ENCODE results near the gene IDI2. TPM values are rescaled to one million over a fixed set of nuclear protein-coding genes. Genes with fewer than 3 reads are reported as not detected.

The IDI2 gene
- total RNA-seq, 1 donor from 2014 or later: 0.13 TPM

- Histone ChIP-seq H3K27me3 (ENCODE audit: control insufficient read depth, insufficient read depth, low read length) (no peaks in the 10 kb centered on the region), H3K4me3 (ENCODE audit: low read depth, low read length) (no peak overlapping the region), H3K36me3 (ENCODE audit: control insufficient read depth, insufficient read depth, low read length) (no peaks in the 10 kb centered on the region)
- no peak for TF ChIP-seq CTCF (IDR thresholded peaks at IDR 0.05; ENCODE audit: insufficient read depth, low read length, poor library complexity, severe bottlenecking)
- no peak for DNase-seq (ENCODE audit: low read depth)
Observed at GRCh38 chr10:1037098-1037497, 11.4 kb upstream of the IDI2 start.

- no peak for TF ChIP-seq CTCF (IDR thresholded peaks at IDR 0.05; ENCODE audit: insufficient read depth, low read length, poor library complexity, severe bottlenecking)
- H3K27me3 ChIP-seq (ENCODE audit: control insufficient read depth, insufficient read depth, low read length): no peaks in the 10 kb centered on the region
- DNase-seq (ENCODE audit: low read depth): peak; percentile 96
Observed at GRCh38 chr10:1036341-1036791, 10.7 kb upstream of the IDI2 start.

GRCh38 chr10:1035201-1035600 is 9.5 kb upstream of the IDI2 start:
- no peaks in the 10 kb centered on the region for H3K27me3 ChIP-seq (ENCODE audit: control insufficient read depth, insufficient read depth, low read length)
- H3K36me3 ChIP-seq (ENCODE audit: control insufficient read depth, insufficient read depth, low read length): no peaks in the 10 kb centered on the region
- TF ChIP-seq CTCF (IDR thresholded peaks at IDR 0.05; ENCODE audit: insufficient read depth, low read length, poor library complexity, severe bottlenecking): no peak
- DNase-seq (ENCODE audit: low read depth): no peak
- H3K4me3 ChIP-seq (ENCODE audit: low read depth, low read length): no peak overlapping the region

More at GRCh38 chr10:1036341-1036791, 10.7 kb upstream of the IDI2 start:
- Histone ChIP-seq H3K4me3 (ENCODE audit: low read depth, low read length) (no peak overlapping the region), H3K36me3 (ENCODE audit: control insufficient read depth, insufficient read depth, low read length) (no peaks in the 10 kb centered on the region)

GRCh38 chr10:1034758-1035157 is 9.1 kb upstream of the IDI2 start:
- no peak for DNase-seq (ENCODE audit: low read depth)
- Histone ChIP-seq H3K4me3 (ENCODE audit: low read depth, low read length) (no peak overlapping the region), H3K36me3 (ENCODE audit: control insufficient read depth, insufficient read depth, low read length) (no peaks in the 10 kb centered on the region), H3K27me3 (ENCODE audit: control insufficient read depth, insufficient read depth, low read length) (no peaks in the 10 kb centered on the region)
- no peak for TF ChIP-seq CTCF (IDR thresholded peaks at IDR 0.05; ENCODE audit: insufficient read depth, low read length, poor library complexity, severe bottlenecking)

GRCh38 chr10:1033601-1034000 is 7.9 kb upstream of the IDI2 start:
- H3K27me3 ChIP-seq (ENCODE audit: control insufficient read depth, insufficient read depth, low read length): no peaks in the 10 kb centered on the region
- H3K36me3 ChIP-seq (ENCODE audit: control insufficient read depth, insufficient read depth, low read length): no peaks in the 10 kb centered on the region
- no peak for TF ChIP-seq CTCF (IDR thresholded peaks at IDR 0.05; ENCODE audit: insufficient read depth, low read length, poor library complexity, severe bottlenecking)
- no peak overlapping the region for H3K4me3 ChIP-seq (ENCODE audit: low read depth, low read length)
- DNase-seq (ENCODE audit: low read depth): no peak

- no peak overlapping the region for H3K4me3 ChIP-seq (ENCODE audit: low read depth, low read length)
- no peaks in the 10 kb centered on the region for H3K27me3 ChIP-seq (ENCODE audit: control insufficient read depth, insufficient read depth, low read length)
- no peaks in the 10 kb centered on the region for H3K36me3 ChIP-seq (ENCODE audit: control insufficient read depth, insufficient read depth, low read length)
- DNase-seq (ENCODE audit: low read depth): no peak
- no peak for TF ChIP-seq CTCF (IDR thresholded peaks at IDR 0.05; ENCODE audit: insufficient read depth, low read length, poor library complexity, severe bottlenecking)
Observed at GRCh38 chr10:1029838-1030237, 4.2 kb upstream of the IDI2 start.
